Erythroblast (primary cell): ENCODE measurements around the gene IFNGR1.

Source experiments
- GATA1 ChIP-seq: IDR thresholded peaks from 2 replicates; pipeline ENCODE4 v1.6.1; 2011; ENCODE audit warnings: low read depth, mild to moderate bottlenecking, control low read depth, low read length, moderate library complexity
- POLR2A ChIP-seq: IDR thresholded peaks from 2 replicates; pipeline ENCODE4 v1.6.1; 2011; ENCODE audit warnings: mild to moderate bottlenecking, low read length

GRCh38 chr6:137150072-137150471 lies 69.1 kb downstream of the IFNGR1 start:
- TF ChIP-seq POLR2A: no peak
- TF ChIP-seq GATA1: no peak
